HG03565 (cell line): ENCODE data around the gene CORIN.
A peak's percentile ranks its signal among the peaks of the same experiment; 100 is the strongest.
"Not testable (repeated sequence)": the region's sequence is repeated elsewhere in the genome, so short reads cannot be mapped to it uniquely, and the experiment has no call there.

ENCODE experiments used
- ATAC-seq: cut with Tn5 transposase; IDR thresholded peaks from one replicate; pipeline ENCODE4 v1.9.1; 2021; ENCODE audit warnings: mild to moderate bottlenecking, moderate library complexity; ENCODE audit not compliant: unreplicated experiment

Gene CORIN

DNA sequence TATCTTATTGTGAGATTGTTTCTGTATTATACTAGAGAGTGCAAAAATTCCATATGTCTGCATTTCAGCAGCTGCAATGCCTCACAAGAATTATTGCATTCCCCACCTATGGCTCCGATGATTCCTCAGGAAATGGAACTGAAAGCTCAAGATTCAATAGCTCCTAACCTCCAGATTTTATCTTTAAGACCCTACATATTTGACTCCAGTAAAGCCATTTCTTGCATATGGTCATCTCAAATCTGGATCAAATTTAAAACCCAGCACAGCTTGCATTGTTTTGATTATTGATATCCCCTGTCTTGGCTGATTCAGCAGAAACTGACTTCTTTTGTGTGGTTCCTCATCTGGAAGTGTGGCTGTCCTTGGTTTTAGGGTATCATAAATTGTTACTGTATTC is 142.6 kb downstream of the CORIN start:
- ATAC-seq: no peak

DNA sequence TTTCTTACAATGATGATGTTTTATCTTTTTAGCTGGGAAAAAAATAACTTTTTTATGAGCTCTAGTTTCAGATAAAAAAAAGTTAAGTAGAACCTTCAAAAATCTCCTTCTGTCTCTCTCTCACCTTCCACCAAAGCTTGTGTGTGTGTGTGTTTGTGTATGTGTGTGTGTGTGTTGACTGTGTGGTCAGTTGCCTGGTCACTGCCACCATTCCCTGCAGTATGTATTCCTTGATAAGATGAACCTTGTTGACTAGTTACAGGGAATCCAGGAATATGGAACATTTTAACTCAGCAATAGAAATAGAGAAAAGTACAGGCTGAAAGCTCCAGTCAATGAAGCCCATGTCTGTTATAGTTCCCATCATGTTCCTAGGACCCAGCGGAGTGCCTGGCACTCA is 143.5 kb downstream of the CORIN start:
- ATAC-seq: no peak

DNA sequence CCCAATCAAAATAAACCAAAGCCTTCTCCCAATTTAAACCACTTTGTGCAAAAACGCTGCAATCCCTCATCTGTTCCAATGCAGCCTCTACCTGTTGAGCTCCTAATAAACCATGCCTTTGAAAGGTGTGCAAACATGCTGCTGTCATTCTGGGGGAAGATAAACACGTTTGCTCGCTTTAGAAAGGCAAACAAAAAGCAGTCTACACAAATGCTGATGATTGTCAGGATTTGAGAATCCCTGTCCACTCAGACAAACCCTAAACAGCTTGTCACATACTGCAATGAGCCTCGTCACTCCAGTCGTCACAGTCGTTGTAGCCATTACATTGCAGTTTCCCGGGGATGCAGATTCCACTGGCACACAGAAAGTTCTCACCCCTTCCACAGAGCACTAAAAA is 145.2 kb downstream of the CORIN start:
- ATAC-seq: no peak

DNA sequence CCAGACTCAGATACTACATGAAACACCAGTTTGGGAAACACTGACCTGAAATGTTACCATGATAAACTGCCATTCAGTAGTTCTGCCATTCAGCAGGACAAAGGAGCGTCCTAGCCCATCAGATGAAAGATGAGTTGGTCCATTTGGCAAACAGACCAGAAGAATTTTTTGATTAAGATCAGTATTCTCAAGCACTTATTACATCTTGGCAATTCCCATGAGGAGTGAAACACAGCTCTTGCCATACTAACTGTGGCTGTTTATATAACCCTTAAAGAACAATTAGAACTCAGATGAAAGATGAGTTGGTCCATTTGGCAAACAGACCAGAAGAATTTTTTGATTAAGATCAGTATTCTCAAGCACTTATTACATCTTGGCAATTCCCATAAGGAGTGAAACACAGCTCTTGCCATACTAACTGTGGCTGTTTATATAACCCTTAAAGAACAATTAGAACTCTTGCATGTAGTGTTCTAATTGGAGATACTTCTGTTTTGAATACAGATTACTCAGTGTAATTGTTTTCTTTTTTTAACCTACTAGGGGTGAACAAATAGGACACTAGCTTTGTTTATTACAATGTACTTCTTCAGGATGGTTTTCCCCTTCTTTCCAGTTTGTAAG is 146.0 kb downstream of the CORIN start:
- ATAC-seq: not testable (repeated sequence)

DNA sequence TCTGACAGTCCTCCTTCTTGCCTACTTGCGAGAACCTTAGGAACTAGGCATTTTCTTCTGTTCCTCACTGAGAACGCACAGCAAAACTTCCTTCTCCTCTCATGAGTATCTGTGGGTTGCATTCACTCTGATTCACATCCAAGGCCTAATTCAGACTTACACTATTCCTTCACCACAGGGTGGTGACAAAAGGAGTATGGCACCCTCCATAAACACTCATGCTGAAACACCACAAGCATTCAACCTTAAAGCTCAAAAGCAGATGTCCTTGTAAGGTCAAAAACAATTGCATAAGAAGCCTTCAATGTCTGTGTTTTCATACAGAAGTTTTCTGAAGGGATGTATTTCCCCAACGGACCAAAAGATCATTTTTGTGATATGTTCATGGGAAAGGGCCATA is 147.3 kb downstream of the CORIN start:
- ATAC-seq: peak; percentile 42

DNA sequence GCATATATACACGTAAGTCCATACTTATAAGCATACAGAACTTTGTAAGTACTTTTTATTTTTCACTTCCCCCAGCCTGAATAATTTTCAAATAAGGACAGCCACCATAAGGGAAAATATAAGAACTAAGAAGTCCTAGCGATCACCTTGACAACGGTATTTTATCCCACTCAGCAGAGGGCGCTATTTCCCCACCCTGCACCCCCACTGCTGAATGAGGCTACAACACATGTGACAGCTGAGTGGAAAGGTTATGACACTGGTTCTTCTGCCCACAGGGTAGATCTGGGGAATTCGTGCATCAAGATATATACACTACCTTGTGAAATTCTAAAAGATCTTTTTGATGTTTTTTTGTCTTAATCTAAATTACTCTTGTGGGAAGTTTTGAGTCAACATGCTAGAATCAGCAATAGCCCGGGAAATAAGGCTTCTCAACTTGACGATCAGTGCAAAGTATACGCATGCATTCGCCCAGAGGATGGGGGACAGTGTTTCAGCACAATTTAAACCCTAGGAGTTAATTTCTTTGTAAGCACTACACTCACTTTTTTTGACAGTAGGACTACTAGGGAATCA is 151.5 kb downstream of the CORIN start:
- ATAC-seq: peak; percentile 52

DNA sequence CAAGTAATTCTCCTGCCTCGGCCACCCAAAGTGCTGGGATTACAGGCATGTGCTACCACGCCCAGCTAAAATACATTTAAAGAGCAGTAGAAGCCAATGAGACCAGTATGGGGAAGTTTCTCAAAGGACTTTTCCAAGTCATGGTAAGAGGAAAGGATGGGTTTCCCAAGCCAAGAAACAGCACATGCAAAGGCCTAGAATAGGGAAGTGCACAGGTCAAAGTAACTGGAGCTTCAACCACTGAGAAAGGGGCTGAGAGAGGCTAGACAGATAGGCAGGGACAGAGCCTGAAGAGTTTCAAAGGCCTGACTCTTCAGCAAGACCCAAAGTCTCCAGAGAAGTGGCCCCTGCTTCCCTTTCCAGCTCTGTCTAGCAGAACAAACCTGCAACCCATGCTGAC is 162.1 kb downstream of the CORIN start:
- ATAC-seq: no peak

DNA sequence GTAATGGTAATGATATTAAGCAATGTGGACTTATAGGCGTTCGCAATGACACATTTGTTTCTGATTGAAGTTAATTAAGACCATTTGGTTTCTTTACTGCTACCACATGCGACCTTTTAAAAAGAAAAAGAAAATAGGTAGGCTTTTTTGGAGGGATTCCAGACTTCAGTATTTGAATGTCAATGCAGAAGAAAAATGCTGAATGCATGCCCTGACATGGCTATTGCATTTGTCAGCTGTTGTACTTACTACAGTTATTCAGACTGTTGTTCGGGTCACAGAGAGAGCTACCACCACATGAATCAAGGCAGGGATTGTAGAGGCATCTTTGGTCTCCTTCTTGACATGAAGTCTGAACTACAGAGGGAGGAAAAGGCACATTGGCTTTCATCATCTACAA is 163.7 kb downstream of the CORIN start:
- ATAC-seq: no peak

DNA sequence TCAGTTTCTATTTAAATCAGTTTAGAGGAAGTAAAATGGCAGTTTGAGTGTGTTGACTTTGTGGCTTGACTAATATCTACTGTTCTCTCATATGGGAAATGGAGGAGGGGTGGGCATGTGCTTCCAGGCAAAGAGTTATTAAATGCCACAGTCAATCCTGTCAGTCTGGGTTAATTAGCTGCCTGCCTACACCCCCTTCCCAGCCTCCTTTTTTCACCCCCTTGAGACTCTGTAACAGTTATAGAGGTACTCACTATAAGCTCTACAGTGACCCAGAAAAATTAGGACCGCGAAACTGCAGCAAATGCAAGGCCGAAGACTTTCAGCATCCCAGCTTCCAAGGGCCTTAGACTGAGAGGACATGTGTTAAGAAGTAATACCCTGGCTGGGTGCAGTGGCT is 165.2 kb downstream of the CORIN start:
- no peak for ATAC-seq

DNA sequence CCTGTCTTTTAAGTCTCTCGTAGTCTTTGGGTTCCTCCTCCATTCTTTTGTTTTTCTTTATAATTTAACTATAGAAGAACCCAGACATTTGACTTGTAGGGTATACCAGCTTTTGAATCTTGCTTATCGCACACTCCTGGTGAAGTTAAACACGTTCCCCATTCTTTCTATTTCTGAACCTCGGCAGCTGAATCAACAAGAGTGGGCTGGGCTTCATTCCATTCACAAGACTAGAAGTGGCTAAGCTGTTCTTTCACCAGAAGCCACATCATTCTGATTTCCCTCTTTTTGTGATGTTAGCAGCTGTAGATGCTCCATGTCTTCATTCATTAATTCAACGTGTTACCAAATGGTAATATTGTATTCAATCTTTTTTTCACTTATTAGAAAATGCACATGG is 167.9 kb downstream of the CORIN start:
- ATAC-seq: no peak

DNA sequence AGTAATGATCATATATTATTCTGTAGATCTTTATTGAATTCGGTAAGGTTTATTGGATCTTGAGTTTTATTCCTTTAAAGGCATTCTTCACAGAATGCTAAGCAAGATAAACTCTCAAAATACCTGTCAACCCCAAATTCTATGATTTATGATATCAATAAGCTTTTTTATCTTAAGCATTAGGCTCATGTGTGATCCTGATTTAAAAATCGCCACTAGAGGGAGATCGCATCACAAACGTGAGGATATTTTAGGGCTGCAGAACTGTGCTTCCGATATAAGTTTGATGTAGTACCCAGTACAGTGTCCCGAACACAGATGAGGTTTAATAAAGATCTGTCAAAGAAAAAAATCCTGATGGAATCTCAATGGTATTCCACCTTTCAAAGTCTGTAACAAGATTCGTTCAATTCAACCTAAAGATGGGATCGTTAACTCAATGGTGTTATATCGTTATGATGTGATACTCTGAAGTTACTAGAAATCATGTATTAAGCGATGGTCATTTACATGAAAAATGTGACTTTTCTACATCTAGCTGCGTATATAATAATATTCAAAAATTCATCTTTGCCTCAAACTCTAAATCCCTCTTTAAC is 169.0 kb downstream of the CORIN start:
- no peak for ATAC-seq

DNA sequence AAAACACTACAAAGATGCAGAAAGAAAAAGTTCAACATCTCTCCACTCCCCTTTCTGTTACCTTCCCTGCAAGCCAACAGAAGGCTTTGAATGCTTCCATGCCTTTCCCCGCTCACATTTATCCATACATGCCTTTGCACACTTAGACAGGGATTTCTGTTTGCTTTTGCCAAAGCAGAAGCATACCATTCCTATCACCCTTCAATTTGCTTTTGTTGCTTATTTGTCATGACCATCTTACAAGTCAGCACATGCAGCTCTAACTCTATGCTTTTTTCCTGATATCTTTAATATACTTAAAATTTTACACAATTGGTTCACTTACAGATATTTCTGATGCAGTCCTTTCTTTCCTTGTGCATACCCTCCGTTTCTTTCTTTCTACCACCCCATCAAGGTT is 169.6 kb downstream of the CORIN start:
- no peak for ATAC-seq

DNA sequence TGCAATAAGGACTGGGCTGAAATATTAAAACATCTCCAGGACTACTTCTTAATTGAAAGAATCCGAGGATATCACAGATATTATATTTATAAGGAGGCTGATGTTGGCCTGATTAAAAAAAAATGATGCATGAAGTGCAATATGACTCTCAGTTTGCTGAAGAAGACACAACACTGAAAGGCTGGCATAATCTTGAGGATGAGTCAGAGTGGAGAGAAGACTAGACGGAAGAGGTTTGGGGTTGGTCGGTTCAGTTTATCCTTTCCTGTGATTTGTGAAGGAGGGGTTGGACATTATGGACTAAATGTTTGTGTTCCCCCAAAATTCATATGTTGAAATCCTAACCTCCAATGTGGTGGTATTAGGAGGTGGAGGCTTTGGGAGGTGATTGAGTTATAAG is 170.3 kb downstream of the CORIN start:
- no peak for ATAC-seq

DNA sequence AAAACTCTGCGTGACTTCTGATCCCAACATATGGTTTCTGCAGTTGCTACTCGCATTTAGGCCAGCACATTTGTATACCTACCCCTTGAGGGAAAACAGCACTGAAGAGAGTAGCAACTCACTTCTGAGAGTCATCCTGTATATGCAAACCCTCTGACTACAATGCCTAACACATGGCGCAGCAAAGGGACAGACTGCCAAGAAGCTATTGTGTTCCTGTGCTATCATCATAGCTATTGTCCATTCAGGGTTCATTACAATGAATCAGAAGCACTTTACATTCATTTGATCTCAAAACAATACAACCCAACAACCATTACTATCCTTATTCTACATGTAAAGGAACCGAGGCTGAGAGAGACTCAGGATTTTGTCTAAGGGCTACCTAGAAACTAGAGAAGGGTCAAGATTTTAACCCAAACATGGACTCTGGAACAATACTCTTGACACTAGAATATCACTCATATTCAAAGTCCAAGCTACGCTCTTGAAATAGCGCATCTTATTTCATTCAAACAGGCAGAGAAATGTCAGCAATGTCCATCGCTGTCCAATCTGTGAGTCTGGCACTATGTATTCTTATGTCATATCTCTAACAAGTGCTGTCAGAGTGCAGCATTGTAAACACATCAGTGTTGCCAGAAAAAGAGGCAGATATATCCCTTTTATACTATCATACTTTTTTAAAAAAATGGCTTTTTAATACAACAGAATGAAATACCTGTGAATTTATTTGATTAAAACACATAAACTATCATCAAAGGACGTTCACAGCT is 173.6 kb downstream of the CORIN start:
- ATAC-seq: no peak

DNA sequence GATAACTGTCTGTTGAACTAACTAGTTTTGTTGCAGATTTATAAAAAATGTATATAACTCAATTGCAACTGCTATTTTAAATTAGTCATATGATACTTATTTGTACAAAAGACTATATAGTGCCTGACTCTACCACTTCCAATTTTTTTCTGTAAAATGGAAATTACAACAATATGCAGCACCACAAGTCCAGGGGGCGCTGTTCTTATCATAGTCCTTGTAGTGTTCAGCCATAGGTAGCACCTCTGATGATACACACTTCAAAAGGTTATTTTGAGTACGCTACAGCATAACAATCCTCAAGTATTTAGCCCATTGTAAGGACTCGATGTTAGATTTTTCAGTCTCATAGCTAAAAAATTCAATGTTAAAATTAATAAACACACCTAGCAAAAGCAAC is 174.9 kb downstream of the CORIN start:
- ATAC-seq: no peak

DNA sequence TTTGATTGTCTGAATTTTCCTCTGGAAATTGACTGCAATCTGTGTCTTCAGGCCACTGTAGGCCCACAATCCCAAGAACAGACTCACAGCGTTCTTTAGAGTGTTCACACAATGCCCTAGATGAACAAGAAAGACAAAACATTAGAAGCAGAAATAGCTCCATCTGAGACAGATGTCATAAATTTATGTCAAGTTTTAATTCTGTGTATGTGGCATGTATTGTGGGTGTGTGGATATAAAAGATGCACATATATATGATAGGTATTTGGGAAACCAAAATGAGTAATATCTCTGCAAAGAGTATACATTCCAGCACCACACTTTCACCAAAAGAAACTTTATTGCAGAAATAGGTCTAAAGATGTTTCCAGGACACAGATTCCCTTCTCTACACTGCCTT is 176.1 kb downstream of the CORIN start:
- no peak for ATAC-seq

DNA sequence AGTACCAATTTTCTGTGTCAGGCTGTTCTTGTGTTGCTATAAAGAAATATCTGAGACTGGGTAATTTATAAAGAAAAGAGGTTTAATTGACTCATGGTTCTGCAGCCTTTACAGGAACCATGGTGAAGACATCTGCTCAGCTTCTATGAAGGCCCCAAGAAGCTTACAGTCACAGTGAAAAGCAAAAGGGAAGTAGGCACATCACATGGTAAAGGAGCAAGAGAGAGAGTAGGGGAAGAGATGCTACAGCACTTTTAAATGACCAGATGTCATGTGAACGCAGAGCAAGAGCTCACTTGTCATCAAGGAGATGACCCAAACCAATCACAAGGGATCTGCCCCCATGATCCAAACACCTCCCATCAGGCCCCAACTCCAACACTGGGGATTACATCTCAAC is 178.5 kb downstream of the CORIN start:
- ATAC-seq: no peak

DNA sequence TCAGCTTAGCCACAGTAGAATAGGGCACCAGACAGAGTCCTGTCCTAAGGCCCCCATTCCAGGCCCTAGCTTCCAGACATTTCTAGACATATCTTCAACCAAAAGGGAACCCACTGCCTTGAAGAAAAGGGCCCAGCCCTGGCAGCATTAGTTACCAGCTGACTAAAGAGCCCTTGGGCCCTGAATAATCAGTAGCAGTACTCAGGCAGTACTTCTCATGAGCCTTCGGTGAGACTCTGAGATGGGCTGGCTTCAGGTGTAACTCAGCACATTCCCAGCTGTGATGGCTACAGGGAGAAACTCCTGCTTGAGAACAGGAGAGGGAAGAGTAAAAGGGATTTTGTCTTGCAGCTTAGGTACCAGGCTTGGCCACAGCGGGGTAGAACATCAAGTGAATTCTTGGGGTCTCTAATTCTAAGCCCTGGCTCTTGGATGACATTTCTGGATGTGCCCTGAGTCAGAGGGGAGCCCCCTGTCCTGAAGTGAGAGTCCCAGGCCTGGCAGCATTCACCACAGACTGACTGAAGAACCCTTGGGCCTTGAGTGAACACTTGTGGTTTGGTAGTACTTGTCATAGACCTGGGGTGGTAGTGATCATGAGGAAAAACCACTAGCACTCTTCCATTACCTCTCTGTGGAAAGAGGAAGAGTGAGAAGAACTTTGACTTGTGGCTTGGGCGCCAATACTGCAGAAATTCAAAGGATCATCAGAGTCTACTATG is 182.7 kb downstream of the CORIN start:
- ATAC-seq: no peak

DNA sequence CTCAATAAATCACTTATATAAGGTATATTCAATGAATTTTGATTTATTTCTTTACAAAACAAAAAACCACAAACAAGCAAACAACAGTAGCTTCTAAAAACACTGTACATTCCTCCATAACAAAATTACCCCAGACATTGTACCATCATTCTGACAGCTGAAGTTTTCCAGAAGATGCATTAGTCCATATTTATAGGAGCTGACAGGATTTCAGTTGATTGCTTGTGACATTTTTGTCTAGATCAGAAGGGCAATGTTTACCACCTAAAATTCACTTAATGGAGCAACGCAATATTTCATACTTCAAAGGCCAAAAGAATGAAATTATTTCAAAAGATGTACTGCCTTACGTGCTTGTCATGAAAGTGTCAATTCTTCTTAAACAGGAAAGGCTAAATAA is 185.8 kb downstream of the CORIN start:
- no peak for ATAC-seq

DNA sequence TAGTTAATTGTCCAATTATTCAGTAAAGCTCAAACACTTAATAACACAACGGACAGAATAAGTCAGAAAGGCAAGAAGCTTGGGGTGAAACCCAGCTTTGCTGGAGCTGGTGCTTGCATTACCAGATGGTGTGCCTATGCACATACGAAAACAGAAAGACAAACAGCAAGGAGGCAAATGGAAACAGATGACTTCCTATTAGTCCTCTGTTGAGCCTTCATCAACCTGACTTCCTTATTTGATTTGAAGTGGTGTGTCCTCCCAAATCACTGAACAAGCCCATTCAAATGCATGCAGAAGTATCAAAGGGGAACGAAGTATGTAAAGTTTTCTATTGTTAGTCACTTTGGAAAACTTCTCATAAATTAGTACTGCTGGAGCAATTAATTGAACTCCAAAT is 186.6 kb downstream of the CORIN start:
- ATAC-seq: no peak

DNA sequence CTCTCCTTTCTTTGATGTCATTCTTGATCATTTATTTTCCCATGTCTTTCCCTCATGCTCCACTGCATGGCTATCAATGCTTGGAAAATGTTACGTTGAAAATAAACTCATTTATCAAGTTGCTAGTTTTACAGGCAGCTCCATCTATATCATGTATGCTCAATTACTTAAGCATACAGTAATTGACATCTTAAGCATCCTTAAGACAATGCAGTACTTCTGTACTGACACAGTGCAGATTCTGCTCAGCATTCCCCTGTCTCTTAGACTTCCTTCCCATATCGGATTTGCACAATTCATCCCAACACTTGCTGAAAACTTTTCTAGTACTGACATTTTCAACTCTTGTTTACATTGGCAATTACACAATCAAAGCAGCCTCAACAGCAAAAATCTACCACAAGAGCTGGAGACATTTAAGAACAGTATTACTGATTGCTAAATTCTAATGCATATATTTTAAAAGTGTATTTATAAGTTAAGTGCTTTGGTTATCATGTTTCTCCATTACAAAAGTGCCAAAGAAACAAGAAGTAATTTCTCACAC is 187.2 kb downstream of the CORIN start:
- ATAC-seq: no peak
